ENCODE data around the gene NPY2R. TPM values are rescaled to one million over a fixed set of nuclear protein-coding genes. Genes with fewer than 3 reads are reported as not detected.

Gene NPY2R
- total RNA-seq, 1 experiment from 2014 or later, result not detected

- H3K4me1 ChIP-seq (ENCODE audit: control insufficient read depth in 1 of 2, insufficient read depth in 2 of 2, low read length in 2 of 2), result no peaks in the 10 kb centered on the region
- no peaks in the 10 kb centered on the region for H3K27me3 ChIP-seq (ENCODE audit: insufficient read depth, low read length)
- H3K79me2 ChIP-seq (ENCODE audit: insufficient read depth, low read length), result no peaks in the 10 kb centered on the region
- no peaks in the 10 kb centered on the region for H3K36me3 ChIP-seq (ENCODE audit: control insufficient read depth in 1 of 2, insufficient read depth in 2 of 2, low read length in 2 of 2)
- H3K27ac ChIP-seq (ENCODE audit: low read depth, low read length), result no peak overlapping the region
- ChIA-PET RAD21 (ENCODE audit: low non-redundant PET in 1 of 2, low total read pairs in 2 of 2, uncharacterized antibody in 2 of 2, unreplicated experiment in 2 of 2) (no interaction called here), CTCF (no interaction called here), POLR2A (no interaction called here)
- H3K9me2 ChIP-seq (ENCODE audit: insufficient read depth), result no peaks in the 10 kb centered on the region
- ATAC-seq (no peak), DNase-seq (ENCODE audit: low read depth, low spot score) (no peak)
- no TSS peak for BruUV-seq (replicated peaks)
- no peaks in the 10 kb centered on the region for H4K20me1 ChIP-seq (ENCODE audit: insufficient read depth)
- no peak overlapping the region for H2AFZ ChIP-seq (ENCODE audit: low read depth, low read length, poor library complexity, severe bottlenecking)
- no peak overlapping the region for H3K4me2 ChIP-seq (ENCODE audit: low read length)
- no peak overlapping the region for H3K9ac ChIP-seq (ENCODE audit: low read length)
- H3K9me3 ChIP-seq (ENCODE audit: control insufficient read depth in 1 of 2, insufficient read depth in 1 of 2, low read depth in 1 of 2, low read length in 2 of 2), result no peaks in the 10 kb centered on the region
- TF ChIP-seq TCF7L2 (IDR thresholded peaks at IDR 0.05; ENCODE audit: borderline replicate concordance, extremely low read depth, insufficient read depth, insufficient read length), result no peak
- no peak for TF ChIP-seq ELF1 (IDR thresholded peaks at IDR 0.05; ENCODE audit: borderline replicate concordance, low read depth)
- TF ChIP-seq YY1 (IDR thresholded peaks at IDR 0.05; ENCODE audit: extremely low read depth, insufficient replicate concordance, low read depth, low read length), result no peak
- TF ChIP-seq FOSL1 (IDR thresholded peaks at IDR 0.05; ENCODE audit: low read depth), result no peak
- no peak for TF ChIP-seq SRF (IDR thresholded peaks at IDR 0.05; ENCODE audit: low read depth)
- TF ChIP-seq POLR2AphosphoS5 (IDR thresholded peaks at IDR 0.05; ENCODE audit: low read depth, low read length), result no peak
- TF ChIP-seq SIN3A (IDR thresholded peaks at IDR 0.05; ENCODE audit: low read depth), result no peak
- no peak for TF ChIP-seq ZNF274 (IDR thresholded peaks at IDR 0.05; ENCODE audit: low read depth, low read length)
- no peak for TF ChIP-seq SP1 (IDR thresholded peaks at IDR 0.05; ENCODE audit: low read depth)
- no peak for TF ChIP-seq EZH2phosphoT487 (IDR thresholded peaks at IDR 0.05; ENCODE audit: borderline replicate concordance)
- TF ChIP-seq, protein P1, sequence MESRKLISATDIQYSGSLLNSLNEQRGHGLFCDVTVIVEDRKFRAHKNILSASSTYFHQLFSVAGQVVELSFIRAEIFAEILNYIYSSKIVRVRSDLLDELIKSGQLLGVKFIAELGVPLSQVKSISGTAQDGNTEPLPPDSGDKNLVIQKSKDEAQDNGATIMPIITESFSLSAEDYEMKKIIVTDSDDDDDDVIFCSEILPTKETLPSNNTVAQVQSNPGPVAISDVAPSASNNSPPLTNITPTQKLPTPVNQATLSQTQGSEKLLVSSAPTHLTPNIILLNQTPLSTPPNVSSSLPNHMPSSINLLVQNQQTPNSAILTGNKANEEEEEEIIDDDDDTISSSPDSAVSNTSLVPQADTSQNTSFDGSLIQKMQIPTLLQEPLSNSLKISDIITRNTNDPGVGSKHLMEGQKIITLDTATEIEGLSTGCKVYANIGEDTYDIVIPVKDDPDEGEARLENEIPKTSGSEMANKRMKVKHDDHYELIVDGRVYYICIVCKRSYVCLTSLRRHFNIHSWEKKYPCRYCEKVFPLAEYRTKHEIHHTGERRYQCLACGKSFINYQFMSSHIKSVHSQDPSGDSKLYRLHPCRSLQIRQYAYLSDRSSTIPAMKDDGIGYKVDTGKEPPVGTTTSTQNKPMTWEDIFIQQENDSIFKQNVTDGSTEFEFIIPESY (IDR thresholded peaks at IDR 0.05; ENCODE audit: extremely low read depth, insufficient replicate concordance, low read length), result no peak
- no peak for TF ChIP-seq EGR1 (IDR thresholded peaks at IDR 0.05; ENCODE audit: low read depth)
- no peak for TF ChIP-seq ZFX (IDR thresholded peaks at IDR 0.05)
- no peak for TF ChIP-seq JUND (IDR thresholded peaks at IDR 0.05)
- TF ChIP-seq CBX3 (IDR thresholded peaks at IDR 0.05; ENCODE audit: low read depth), result no peak
- no peak for TF ChIP-seq POLR2A (IDR thresholded peaks at IDR 0.05; ENCODE audit: borderline replicate concordance, extremely low read depth, insufficient read depth, insufficient read length)
- TF ChIP-seq RAD21 (IDR thresholded peaks at IDR 0.05; ENCODE audit: low read depth), result no peak
- TF ChIP-seq, protein P2, sequence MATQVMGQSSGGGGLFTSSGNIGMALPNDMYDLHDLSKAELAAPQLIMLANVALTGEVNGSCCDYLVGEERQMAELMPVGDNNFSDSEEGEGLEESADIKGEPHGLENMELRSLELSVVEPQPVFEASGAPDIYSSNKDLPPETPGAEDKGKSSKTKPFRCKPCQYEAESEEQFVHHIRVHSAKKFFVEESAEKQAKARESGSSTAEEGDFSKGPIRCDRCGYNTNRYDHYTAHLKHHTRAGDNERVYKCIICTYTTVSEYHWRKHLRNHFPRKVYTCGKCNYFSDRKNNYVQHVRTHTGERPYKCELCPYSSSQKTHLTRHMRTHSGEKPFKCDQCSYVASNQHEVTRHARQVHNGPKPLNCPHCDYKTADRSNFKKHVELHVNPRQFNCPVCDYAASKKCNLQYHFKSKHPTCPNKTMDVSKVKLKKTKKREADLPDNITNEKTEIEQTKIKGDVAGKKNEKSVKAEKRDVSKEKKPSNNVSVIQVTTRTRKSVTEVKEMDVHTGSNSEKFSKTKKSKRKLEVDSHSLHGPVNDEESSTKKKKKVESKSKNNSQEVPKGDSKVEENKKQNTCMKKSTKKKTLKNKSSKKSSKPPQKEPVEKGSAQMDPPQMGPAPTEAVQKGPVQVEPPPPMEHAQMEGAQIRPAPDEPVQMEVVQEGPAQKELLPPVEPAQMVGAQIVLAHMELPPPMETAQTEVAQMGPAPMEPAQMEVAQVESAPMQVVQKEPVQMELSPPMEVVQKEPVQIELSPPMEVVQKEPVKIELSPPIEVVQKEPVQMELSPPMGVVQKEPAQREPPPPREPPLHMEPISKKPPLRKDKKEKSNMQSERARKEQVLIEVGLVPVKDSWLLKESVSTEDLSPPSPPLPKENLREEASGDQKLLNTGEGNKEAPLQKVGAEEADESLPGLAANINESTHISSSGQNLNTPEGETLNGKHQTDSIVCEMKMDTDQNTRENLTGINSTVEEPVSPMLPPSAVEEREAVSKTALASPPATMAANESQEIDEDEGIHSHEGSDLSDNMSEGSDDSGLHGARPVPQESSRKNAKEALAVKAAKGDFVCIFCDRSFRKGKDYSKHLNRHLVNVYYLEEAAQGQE (IDR thresholded peaks at IDR 0.05; ENCODE audit: low read depth), result no peak
- H3K4me3 ChIP-seq (replicated peaks in 1 of 2; ENCODE audit: low read depth in 1 of 2, low read length in 2 of 2), result no peak overlapping the region
- intact Hi-C loops (cut with micrococcal nuclease), result no loop called here
Measured at GRCh38 chr4:155237567-155237966, 29.1 kb downstream of the NPY2R start.

All from HCT116 (cell line).